H9 (cell line): Measurements from ENCODE around the gene CDCA3. TPM values are rescaled to one million over a fixed set of nuclear protein-coding genes. Genes with fewer than 3 reads are reported as not detected.
"Not testable (repeated sequence)": the region's sequence is repeated elsewhere in the genome, so short reads cannot be mapped to it uniquely, and the experiment has no call there.

Experiments used
- DNase-seq: peaks from one replicate; pipeline ENCODE4 v3.0.0-alpha.2; 2017
- H2AFZ ChIP-seq: one replicate; pipeline ENCODE4 v1.6.1; 2013; ENCODE audit warnings: mild to moderate bottlenecking, low read length, control low read depth, moderate library complexity
- H2AK5ac ChIP-seq: 2 replicates; pipeline ENCODE4 v1.6.1; 2013; ENCODE audit warnings: low read length, control low read depth, mixed read lengths; ENCODE audit not compliant: insufficient read length
- H2BK120ac ChIP-seq: one replicate; pipeline ENCODE4 v1.6.1; 2013; ENCODE audit warnings: low read depth, mild to moderate bottlenecking, low read length, control low read depth, inconsistent platforms; ENCODE audit not compliant: poor library complexity, severe bottlenecking
- H2BK12ac ChIP-seq: 2 replicates; pipeline ENCODE4 v1.6.1; 2013; ENCODE audit warnings: low read length, control low read depth, mixed read lengths, low read depth; ENCODE audit not compliant: insufficient read length
- H2BK15ac ChIP-seq: 2 replicates; pipeline ENCODE4 v1.6.1; 2013; ENCODE audit warnings: low read depth, low read length, control low read depth
- H2BK20ac ChIP-seq: one replicate; pipeline ENCODE4 v1.6.1; 2013; ENCODE audit warnings: low read depth, mild to moderate bottlenecking, low read length, control low read depth, inconsistent platforms; ENCODE audit not compliant: poor library complexity, severe bottlenecking
- H2BK5ac ChIP-seq: 2 replicates; pipeline ENCODE4 v1.6.1; 2013; ENCODE audit warnings: low read length, control low read depth, mixed read lengths; ENCODE audit not compliant: insufficient read length
- H3K14ac ChIP-seq: 2 replicates; pipeline ENCODE4 v1.6.1; 2013; ENCODE audit warnings: low read length, control low read depth; ENCODE audit not compliant: insufficient read depth
- H3K18ac ChIP-seq: 2 replicates; pipeline ENCODE4 v1.6.1; 2013; ENCODE audit warnings: low read depth, mild to moderate bottlenecking, mixed read lengths, low read length, control low read depth; ENCODE audit not compliant: insufficient read length
- H3K23ac ChIP-seq: 2 replicates; pipeline ENCODE4 v1.6.1; 2013; ENCODE audit warnings: low read length, control low read depth, mixed read lengths, low read depth; ENCODE audit not compliant: insufficient read length
- H3K23me2 ChIP-seq: 2 replicates; pipeline ENCODE4 v1.6.1; 2013; ENCODE audit warnings: low read depth, mild to moderate bottlenecking, mixed read lengths, low read length, control low read depth; ENCODE audit not compliant: insufficient read length, poor library complexity, severe bottlenecking
- H3K27ac ChIP-seq: 2 replicates; pipeline ENCODE4 v1.5.1; 2013; ENCODE audit warnings: low read length, control low read depth, mixed read lengths, low read depth; ENCODE audit not compliant: insufficient read length
- H3K27me3 ChIP-seq: 2 replicates; pipeline ENCODE4 v1.6.1; 2013; ENCODE audit warnings: low read length, control low read depth, inconsistent platforms; ENCODE audit not compliant: insufficient read depth
- H3K4ac ChIP-seq: 2 replicates; pipeline ENCODE4 v1.6.1; 2013; ENCODE audit warnings: low read depth, mild to moderate bottlenecking, control low read depth, inconsistent platforms, low read length, moderate library complexity
- H3K4me1 ChIP-seq: 2 replicates; pipeline ENCODE4 v1.6.1; 2013; ENCODE audit warnings: low read length, control low read depth, inconsistent platforms; ENCODE audit not compliant: insufficient read depth
- H3K4me2 ChIP-seq: 2 replicates; pipeline ENCODE4 v1.6.1; 2013; ENCODE audit warnings: low read length, control low read depth, mixed read lengths; ENCODE audit not compliant: insufficient read length, insufficient read depth
- H3K56ac ChIP-seq: 2 replicates; pipeline ENCODE4 v1.6.1; 2013; ENCODE audit warnings: low read depth, mild to moderate bottlenecking, mixed read lengths, low read length, control low read depth; ENCODE audit not compliant: insufficient read length
- H3K79me1 ChIP-seq: 2 replicates; pipeline ENCODE4 v1.6.1; 2013; ENCODE audit warnings: low read depth, mild to moderate bottlenecking, moderate library complexity, low read length, control low read depth, inconsistent platforms; ENCODE audit not compliant: insufficient read depth, poor library complexity, severe bottlenecking
- H3K79me2 ChIP-seq: 2 replicates; pipeline ENCODE4 v1.6.1; 2013; ENCODE audit warnings: low read length, control low read depth, inconsistent platforms; ENCODE audit not compliant: insufficient read depth
- H3K9ac ChIP-seq: 2 replicates; pipeline ENCODE4 v1.6.1; 2013; ENCODE audit warnings: low read length, control low read depth, mixed read lengths; ENCODE audit not compliant: insufficient read length; ENCODE audit errors: extremely low read depth
- H3K9me3 ChIP-seq: one replicate; pipeline ENCODE4 v1.6.1; 2013; ENCODE audit warnings: low read depth, low read length, inconsistent platforms; ENCODE audit not compliant: control insufficient read depth
- H3T11ph ChIP-seq: one replicate; pipeline ENCODE4 v1.6.1; 2013; ENCODE audit warnings: mild to moderate bottlenecking, low read length, control low read depth, inconsistent platforms
- H4K20me1 ChIP-seq: one replicate; pipeline ENCODE4 v1.6.1; 2013; ENCODE audit not compliant: control insufficient read depth, insufficient read length, insufficient read depth
- H4K5ac ChIP-seq: 2 replicates; pipeline ENCODE4 v1.6.1; 2013; ENCODE audit warnings: low read depth, mild to moderate bottlenecking, mixed read lengths, low read length, control low read depth; ENCODE audit not compliant: insufficient read length
- H4K8ac ChIP-seq: replicated peaks from 2 replicates; pipeline ENCODE4 v1.6.1; 2013; ENCODE audit warnings: low read length, control low read depth, mixed read lengths, low read depth; ENCODE audit not compliant: insufficient read length
- H4K91ac ChIP-seq: 2 replicates; pipeline ENCODE4 v1.6.1; 2013; ENCODE audit warnings: low read depth, mild to moderate bottlenecking, moderate library complexity, mixed read lengths, low read length, control low read depth; ENCODE audit not compliant: insufficient read length
- H3K27ac Mint-ChIP-seq, 3 experiments: 2 replicates in 2 of 3; 3 replicates in 1 of 3; pipeline ENCODE4 v1.8.0; 2020 to 2021; ENCODE audit warnings: mixed read lengths in 3 of 3, mild to moderate bottlenecking in 1 of 3, moderate library complexity in 1 of 3
- H3K27me3 Mint-ChIP-seq: 2 replicates; pipeline ENCODE4 v1.8.0; 2021; ENCODE audit warnings: low read depth, mild to moderate bottlenecking, moderate library complexity, mixed read lengths
- H3K36me3 Mint-ChIP-seq, 3 experiments: 2 replicates in 2 of 3; 3 replicates in 1 of 3; pipeline ENCODE4 v1.8.0; 2020 to 2021; ENCODE audit warnings: low read depth in 3 of 3, mixed read lengths in 3 of 3; ENCODE audit not compliant: insufficient read depth in 1 of 3
- H3K4me1 Mint-ChIP-seq, 2 experiments: 2 replicates each; pipeline ENCODE4 v1.8.0; 2020; ENCODE audit warnings: mixed read lengths in 2 of 2
- H3K4me3 Mint-ChIP-seq, 2 experiments: 2 replicates in 1 of 2; 3 replicates in 1 of 2; pipeline ENCODE4 v1.8.0; 2020 to 2021; ENCODE audit warnings: mild to moderate bottlenecking in 2 of 2, mixed read lengths in 2 of 2, moderate library complexity in 1 of 2
- H3K9me3 Mint-ChIP-seq, 2 experiments: 2 replicates in 1 of 2; 3 replicates in 1 of 2; pipeline ENCODE4 v1.8.0; 2020; ENCODE audit warnings: mild to moderate bottlenecking in 2 of 2, mixed read lengths in 2 of 2, moderate library complexity in 1 of 2
- WGBS: extraction: QIAGEN DNeasy Blood & Tissue Kit; methylation state at CpG from one replicate; pipeline ENCODE4 v1.1.7; 2013; ENCODE audit warnings: missing lambda C conversion rate, low lambda C conversion rate, mixed read lengths; ENCODE audit not compliant: insufficient read length; ENCODE audit errors: extremely low coverage; 5-methylcytosine and 5-hydroxymethylcytosine counted together
- total RNA-seq: library from RNA; stranded (reverse); gene quantifications from 2 replicates; pipeline ENCODE4 v1.2.1, GENCODE V29; 2021
- TF ChIP-seq, protein P1 (sequence below): fragments of 200-600 bp; sonication (generic); conservative IDR thresholded peaks from 3 replicates; pipeline ENCODE4 v1.8.0; 2021; ENCODE audit warnings: antibody characterized with exemption, mild to moderate bottlenecking

The CDCA3 gene
- total RNA-seq, 1 experiment from 2014 or later = 45.1 TPM

DNA sequence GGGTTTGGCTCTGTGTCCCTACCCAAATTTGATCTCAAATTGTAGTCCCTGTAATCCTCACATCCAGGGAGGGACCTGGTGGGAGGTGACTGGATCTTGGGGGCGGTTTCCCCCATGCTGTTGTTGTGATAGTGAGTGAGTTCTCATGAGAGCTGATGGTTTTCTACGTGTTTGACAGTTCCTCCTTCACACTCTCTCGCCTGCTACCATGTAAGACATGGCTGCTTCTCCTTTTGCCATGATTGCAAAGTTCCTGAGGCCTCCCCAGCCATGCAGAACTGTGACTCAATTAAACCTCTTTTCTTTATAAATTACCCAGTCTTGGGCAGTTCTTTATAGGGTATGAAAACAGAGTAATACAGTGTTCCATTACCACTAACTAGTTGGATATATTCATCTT is 43.2 kb upstream of the CDCA3 start:
- Histone ChIP-seq H3K14ac (no peak overlapping the region), H3K27me3 (no peaks in the 10 kb centered on the region), H2BK20ac (no peak overlapping the region), H3K23ac (no peak overlapping the region), H3K27ac (no peak overlapping the region), H3K18ac (no peak overlapping the region), H2BK12ac (no peak overlapping the region), H3K9me3 (no peaks in the 10 kb centered on the region), H3K79me2 (no peaks in the 10 kb centered on the region), H3K56ac (no peak overlapping the region), H3K4ac (no peak overlapping the region), H2BK5ac (no peak overlapping the region), H3K4me1 (peaks cover 3% of the 10 kb centered on the region; the same call in 1 of the 2 replicates), H4K20me1 (no peaks in the 10 kb centered on the region), H2BK120ac (no peak overlapping the region), H3T11ph (no peak overlapping the region), H3K4me2 (no peak overlapping the region), H3K79me1 (no peaks in the 10 kb centered on the region), H4K91ac (no peak overlapping the region), H4K5ac (no peak overlapping the region), H3K9ac (no peak overlapping the region), H2BK15ac (no peak overlapping the region), H2AK5ac (no peak overlapping the region), H4K8ac (no peak overlapping the region), H2AFZ (no peak overlapping the region), H3K23me2 (peaks cover 6% of the 10 kb centered on the region)
- Mint-ChIP-seq H3K4me3 (no peak overlapping the region), H3K4me1 (peaks cover 9 to 11% of the 10 kb centered on the region in 2 experiments), H3K9me3 (peaks cover 0 to 3% of the 10 kb centered on the region in 2 experiments; a peak in 1 of 5 replicates), H3K27me3 (no peaks in the 10 kb centered on the region; the same call in 1 of the 2 replicates), H3K36me3 (peaks cover 0 to 8% (median 5%) of the 10 kb centered on the region in 3 experiments; a peak in 5 of 7 replicates), H3K27ac (no peak overlapping the region)
- no CpG with 5 or more reads among the region's 3 CpGs for WGBS
- DNase-seq = no peak
- TF ChIP-seq, protein P1, sequence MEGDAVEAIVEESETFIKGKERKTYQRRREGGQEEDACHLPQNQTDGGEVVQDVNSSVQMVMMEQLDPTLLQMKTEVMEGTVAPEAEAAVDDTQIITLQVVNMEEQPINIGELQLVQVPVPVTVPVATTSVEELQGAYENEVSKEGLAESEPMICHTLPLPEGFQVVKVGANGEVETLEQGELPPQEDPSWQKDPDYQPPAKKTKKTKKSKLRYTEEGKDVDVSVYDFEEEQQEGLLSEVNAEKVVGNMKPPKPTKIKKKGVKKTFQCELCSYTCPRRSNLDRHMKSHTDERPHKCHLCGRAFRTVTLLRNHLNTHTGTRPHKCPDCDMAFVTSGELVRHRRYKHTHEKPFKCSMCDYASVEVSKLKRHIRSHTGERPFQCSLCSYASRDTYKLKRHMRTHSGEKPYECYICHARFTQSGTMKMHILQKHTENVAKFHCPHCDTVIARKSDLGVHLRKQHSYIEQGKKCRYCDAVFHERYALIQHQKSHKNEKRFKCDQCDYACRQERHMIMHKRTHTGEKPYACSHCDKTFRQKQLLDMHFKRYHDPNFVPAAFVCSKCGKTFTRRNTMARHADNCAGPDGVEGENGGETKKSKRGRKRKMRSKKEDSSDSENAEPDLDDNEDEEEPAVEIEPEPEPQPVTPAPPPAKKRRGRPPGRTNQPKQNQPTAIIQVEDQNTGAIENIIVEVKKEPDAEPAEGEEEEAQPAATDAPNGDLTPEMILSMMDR = no peak

GRCh38 chr12:6892683-6893082 is 41.6 kb upstream of the CDCA3 start:
- H2BK120ac ChIP-seq, H3K79me1 ChIP-seq, H3K56ac ChIP-seq, H3K79me2 ChIP-seq, H3K9ac ChIP-seq, H3K27me3 ChIP-seq, H4K91ac ChIP-seq, H4K5ac ChIP-seq, H2AFZ ChIP-seq, H3K14ac ChIP-seq, H4K20me1 ChIP-seq, H3K18ac ChIP-seq, H3T11ph ChIP-seq, H3K4me3 Mint-ChIP-seq, H3K27ac ChIP-seq, H3K23ac ChIP-seq, H3K9me3 ChIP-seq, H3K4me1 ChIP-seq, H4K8ac ChIP-seq, H2BK20ac ChIP-seq, H3K9me3 Mint-ChIP-seq, H2BK15ac ChIP-seq, H3K27ac Mint-ChIP-seq, H2AK5ac ChIP-seq, H2BK5ac ChIP-seq, H3K23me2 ChIP-seq, H3K4ac ChIP-seq, H3K4me2 ChIP-seq, DNase-seq, H3K27me3 Mint-ChIP-seq, H2BK12ac ChIP-seq: not testable (repeated sequence)
- WGBS = no CpG with 5 or more reads among the region's 3 CpGs
- H3K36me3 Mint-ChIP-seq = peaks cover 0 to 12% (median 12%) of the 10 kb centered on the region in 3 experiments; a peak in 5 of 7 replicates
- H3K4me1 Mint-ChIP-seq = peaks cover 17 to 22% of the 10 kb centered on the region in 2 experiments
